Right kidney (tissue), 9 donors: ENCODE data around the gene SUV39H1.
A peak's percentile ranks its signal among the peaks of the same experiment; 100 is the strongest.
"Not testable (repeated sequence)": the region's sequence is repeated elsewhere in the genome, so short reads cannot be mapped to it uniquely, and the experiment has no call there.

Experiments used
- DNase-seq: peaks from one replicate; pipeline ENCODE4 v3.0.0-alpha.2; 2016
- long read RNA-seq, 8 donors: transcript quantifications; one replicate each; lab custom pipeline, GENCODE V29; 2026

Gene SUV39H1
- long read RNA-seq, donor 1, partial matches to known transcripts, result 0 of 2 reads
- long read RNA-seq, donor 1, other reads (novel, unspliced or antisense), result 0 of 2 reads
- long read RNA-seq, donor 2, result 0 reads
- long read RNA-seq, donor 3, partial matches to known transcripts, result 0 of 1 reads
- long read RNA-seq, donor 3, other reads (novel, unspliced or antisense), result 0 of 1 reads
- long read RNA-seq, donor 4, result 0 reads
- long read RNA-seq, donor 5, partial matches to known transcripts, result 0 of 2 reads
- long read RNA-seq, donor 5, other reads (novel, unspliced or antisense), result 0 of 2 reads
- long read RNA-seq, donor 6, partial matches to known transcripts, result 0 of 3 reads
- long read RNA-seq, donor 6, other reads (novel, unspliced or antisense), result 0 of 3 reads
- long read RNA-seq, donor 7, partial matches to known transcripts, result 0 of 4 reads
- long read RNA-seq, donor 7, other reads (novel, unspliced or antisense), result 0 of 4 reads
- long read RNA-seq, donor 8, partial matches to known transcripts, result 0 of 1 reads
- long read RNA-seq, donor 8, other reads (novel, unspliced or antisense), result 0 of 1 reads

- DNase-seq, result peak; percentile 78
These were observed at the start of gene SUV39H1 for GRCh38 chrX:48696301-48696908. Gene SUV39H1, plus strand, starts transcription at chrX:48696734. Its CDS starts 51 bp downstream, at chrX:48696785.

- DNase-seq, result no peak
These were observed 48.2 kb upstream of the SUV39H1 start for GRCh38 chrX:48648336-48648751.

GRCh38 chrX:48649102-48649501 lies 47.4 kb upstream of the SUV39H1 start:
- DNase-seq, result no peak

- not testable (repeated sequence) for DNase-seq
These were observed 44.4 kb upstream of the SUV39H1 start for GRCh38 chrX:48652055-48652579.

GRCh38 chrX:48654746-48655145 lies 41.8 kb upstream of the SUV39H1 start:
- DNase-seq, result not testable (repeated sequence)

- not testable (repeated sequence) for DNase-seq
These were observed 36.8 kb upstream of the SUV39H1 start for GRCh38 chrX:48659686-48660085.

- DNase-seq, result no peak
These were observed 33.3 kb upstream of the SUV39H1 start for GRCh38 chrX:48663241-48663640.

GRCh38 chrX:48664156-48664555 lies 32.4 kb upstream of the SUV39H1 start:
- DNase-seq, result no peak

GRCh38 chrX:48665991-48666390 lies 30.5 kb upstream of the SUV39H1 start:
- no peak for DNase-seq

GRCh38 chrX:48666649-48667048 lies 29.9 kb upstream of the SUV39H1 start:
- DNase-seq, result no peak

GRCh38 chrX:48667509-48667908 lies 29.0 kb upstream of the SUV39H1 start:
- no peak for DNase-seq

- DNase-seq, result not testable (repeated sequence)
These were observed 28.3 kb upstream of the SUV39H1 start for GRCh38 chrX:48668187-48668586.

GRCh38 chrX:48676106-48676892 lies 20.2 kb upstream of the SUV39H1 start:
- DNase-seq, result peak; percentile 89

- no peak for DNase-seq
These were observed 19.7 kb upstream of the SUV39H1 start for GRCh38 chrX:48676893-48677270.

GRCh38 chrX:48677516-48677915 lies 19.0 kb upstream of the SUV39H1 start:
- peak; percentile 25 for DNase-seq

GRCh38 chrX:48680467-48680866 lies 16.1 kb upstream of the SUV39H1 start:
- DNase-seq, result not testable (repeated sequence)

- not testable (repeated sequence) for DNase-seq
These were observed 15.6 kb upstream of the SUV39H1 start for GRCh38 chrX:48680925-48681324.

GRCh38 chrX:48681539-48682183 lies 14.9 kb upstream of the SUV39H1 start:
- DNase-seq, result no peak

GRCh38 chrX:48682795-48683194 lies 13.7 kb upstream of the SUV39H1 start:
- not testable (repeated sequence) for DNase-seq

GRCh38 chrX:48683411-48683982 lies 13.0 kb upstream of the SUV39H1 start, which contains the start of gene WAS:
Gene WAS, plus strand, starts transcription at chrX:48683799. Its CDS starts 55 bp downstream, at chrX:48683854.
- no peak for DNase-seq

- DNase-seq, result no peak
These were observed 12.4 kb upstream of the SUV39H1 start for GRCh38 chrX:48684134-48684533.
